SK-N-SH treated with all-trans-retinoic acid at 6 μM for 48 hours (cell line): ENCODE results near the gene SEPTIN5.

Experiments
- ATAC-seq: fragments of 200-7000 bp; cut with Tn5 transposase; 3 replicates; pipeline ENCODE4 v1.9.1; 2020; ENCODE audit warnings: mild to moderate bottlenecking, moderate library complexity
- ARNTL ChIP-seq: fragments of 450-650 bp; formaldehyde crosslinking; IDR thresholded peaks from 2 replicates; pipeline ENCODE4 v1.5.0; 2020; ENCODE audit warnings: low read depth, mild to moderate bottlenecking, moderate library complexity, borderline replicate concordance
- BACH2 ChIP-seq: fragments of 250-450 bp; sonication (Bioruptor Pico); IDR thresholded peaks from 2 replicates; pipeline ENCODE4 v1.9.0; 2021; ENCODE audit warnings: mild to moderate bottlenecking, borderline replicate concordance
- ESRRG ChIP-seq: fragments of 250-450 bp; sonication (Bioruptor Pico); IDR thresholded peaks from 2 replicates; pipeline ENCODE4 v1.6.1; 2021; ENCODE audit warnings: mild to moderate bottlenecking
- GLIS3 ChIP-seq: fragments of 250-450 bp; sonication (Bioruptor Pico); IDR thresholded peaks from 2 replicates; pipeline ENCODE4 v1.5.0; 2020; ENCODE audit warnings: mild to moderate bottlenecking, moderate library complexity
- ISL1 ChIP-seq: fragments of 250-450 bp; sonication (Bioruptor Pico); IDR thresholded peaks from 2 replicates; pipeline ENCODE4 v2.1.2; 2022; ENCODE audit warnings: mild to moderate bottlenecking, moderate library complexity
- OSR1 ChIP-seq: fragments of 250-450 bp; sonication (Bioruptor Pico); IDR thresholded peaks from 2 replicates; pipeline ENCODE4 v1.8.0; 2022; ENCODE audit warnings: moderate library complexity, mild to moderate bottlenecking, inconsistent platforms
- PPARA ChIP-seq: fragments of 250-450 bp; sonication (Bioruptor Pico); IDR thresholded peaks from 2 replicates; pipeline ENCODE4 v1.5.0; 2020; ENCODE audit warnings: mild to moderate bottlenecking, borderline replicate concordance
- RARB ChIP-seq: fragments of 250-450 bp; sonication (Bioruptor Pico); IDR thresholded peaks from 2 replicates; pipeline ENCODE4 v1.8.0; 2021; ENCODE audit warnings: mild to moderate bottlenecking, moderate library complexity
- SNAI2 ChIP-seq: fragments of 250-450 bp; sonication (Bioruptor Pico); IDR thresholded peaks from 2 replicates; pipeline ENCODE4 v1.5.0; 2020; ENCODE audit warnings: mild to moderate bottlenecking, moderate library complexity
- TCF4 ChIP-seq: fragments of 250-450 bp; sonication (Bioruptor Pico); IDR thresholded peaks from 2 replicates; pipeline ENCODE4 v1.8.0; 2021; ENCODE audit warnings: mild to moderate bottlenecking, moderate library complexity, borderline replicate concordance
- TOX ChIP-seq: fragments of 250-450 bp; sonication (Bioruptor Pico); IDR thresholded peaks from 2 replicates; pipeline ENCODE4 v1.8.0; 2021; ENCODE audit warnings: mild to moderate bottlenecking, moderate library complexity, borderline replicate concordance
- ZC3H10 ChIP-seq: fragments of 250-450 bp; sonication (Bioruptor Pico); IDR thresholded peaks from 2 replicates; pipeline ENCODE4 v1.5.1; 2021; ENCODE audit warnings: mild to moderate bottlenecking, moderate library complexity
- ZFP3 ChIP-seq: fragments of 250-450 bp; sonication (Bioruptor Pico); IDR thresholded peaks from 2 replicates; pipeline ENCODE4 v1.5.0; 2020; ENCODE audit warnings: mild to moderate bottlenecking, moderate library complexity
- ZFP30 ChIP-seq: fragments of 450-650 bp; formaldehyde crosslinking; IDR thresholded peaks from 2 replicates; pipeline ENCODE4 v1.5.0; 2022; ENCODE audit warnings: mild to moderate bottlenecking, moderate library complexity
- ZNF565 ChIP-seq: fragments of 450-650 bp; formaldehyde crosslinking; conservative IDR thresholded peaks from 2 replicates; pipeline ENCODE4 v1.5.0; 2020; ENCODE audit warnings: low read depth, mild to moderate bottlenecking, moderate library complexity
- ZNF70 ChIP-seq: fragments of 450-650 bp; formaldehyde crosslinking; IDR thresholded peaks from 2 replicates; pipeline ENCODE4 v1.5.0; 2020; ENCODE audit warnings: mild to moderate bottlenecking, moderate library complexity
- ZNF8 ChIP-seq: fragments of 450-650 bp; formaldehyde crosslinking; IDR thresholded peaks from 2 replicates; pipeline ENCODE4 v1.5.0; 2020; ENCODE audit warnings: mild to moderate bottlenecking, moderate library complexity
- TF ChIP-seq, protein P1 (sequence below): fragments of 250-450 bp; sonication (Bioruptor Pico); IDR thresholded peaks from 2 replicates; pipeline ENCODE4 v1.5.1; 2021; ENCODE audit warnings: mild to moderate bottlenecking, moderate library complexity
- TF ChIP-seq, protein P2 (sequence below): fragments of 250-450 bp; sonication (Bioruptor Pico); IDR thresholded peaks from 2 replicates; pipeline ENCODE4 v1.5.0; 2020; ENCODE audit warnings: mild to moderate bottlenecking, moderate library complexity
- TF ChIP-seq, protein P3 (sequence below): fragments of 250-450 bp; sonication (Bioruptor Pico); IDR thresholded peaks from 2 replicates; pipeline ENCODE4 v1.8.0; 2020; ENCODE audit warnings: mild to moderate bottlenecking, moderate library complexity, borderline replicate concordance
- TF ChIP-seq, protein P4 (sequence below): fragments of 250-450 bp; sonication (Bioruptor Pico); IDR thresholded peaks from 2 replicates; pipeline ENCODE4 v1.8.0; 2021; ENCODE audit warnings: low read depth, mild to moderate bottlenecking, moderate library complexity, borderline replicate concordance

SEPTIN5 gene

DNA sequence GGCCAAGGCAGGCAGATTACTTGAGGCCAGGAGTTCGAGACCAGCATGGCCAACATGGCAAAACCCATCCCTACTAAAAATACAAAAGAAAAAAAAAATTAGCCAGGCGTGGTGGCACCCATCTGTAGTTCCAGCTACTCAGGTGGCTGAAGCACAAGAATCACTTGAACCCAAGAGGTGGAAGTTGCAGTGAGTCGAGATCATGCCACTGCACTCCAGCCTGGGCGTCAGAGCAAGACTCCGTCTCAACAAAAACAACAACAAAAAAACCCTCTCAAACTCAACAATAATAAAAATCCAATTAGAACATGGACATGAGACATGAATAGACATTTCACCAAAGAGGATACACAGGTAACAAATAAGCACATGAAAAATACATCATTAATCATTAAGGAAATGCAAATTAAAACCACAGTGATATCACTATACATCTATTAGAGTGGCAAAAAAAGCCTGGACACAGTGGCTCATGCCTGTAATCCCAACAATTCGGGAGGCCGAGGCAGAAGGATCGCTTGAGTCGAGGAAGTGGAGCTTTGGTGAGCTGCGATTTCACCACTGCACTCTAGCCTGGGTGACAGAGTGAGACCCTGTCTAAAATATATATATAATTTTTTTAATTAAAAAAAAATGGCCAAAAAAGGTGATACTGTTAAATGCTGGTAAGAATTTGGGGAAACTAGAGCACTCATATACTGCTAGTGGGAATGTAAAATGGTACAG, 12.7 kb upstream of the SEPTIN5 start:
- TF ChIP-seq ZFP3 (CRISPR knock-in tag) (no peak), RARB (CRISPR knock-in tag) (no peak), ISL1 (CRISPR knock-in tag) (no peak), ZNF70 (CRISPR knock-in tag) (no peak), GLIS3 (CRISPR knock-in tag) (no peak), ZNF565 (no peak), ARNTL (no peak), TOX (CRISPR knock-in tag) (no peak), TCF4 (CRISPR knock-in tag) (no peak)
- TF ChIP-seq, protein P1, sequence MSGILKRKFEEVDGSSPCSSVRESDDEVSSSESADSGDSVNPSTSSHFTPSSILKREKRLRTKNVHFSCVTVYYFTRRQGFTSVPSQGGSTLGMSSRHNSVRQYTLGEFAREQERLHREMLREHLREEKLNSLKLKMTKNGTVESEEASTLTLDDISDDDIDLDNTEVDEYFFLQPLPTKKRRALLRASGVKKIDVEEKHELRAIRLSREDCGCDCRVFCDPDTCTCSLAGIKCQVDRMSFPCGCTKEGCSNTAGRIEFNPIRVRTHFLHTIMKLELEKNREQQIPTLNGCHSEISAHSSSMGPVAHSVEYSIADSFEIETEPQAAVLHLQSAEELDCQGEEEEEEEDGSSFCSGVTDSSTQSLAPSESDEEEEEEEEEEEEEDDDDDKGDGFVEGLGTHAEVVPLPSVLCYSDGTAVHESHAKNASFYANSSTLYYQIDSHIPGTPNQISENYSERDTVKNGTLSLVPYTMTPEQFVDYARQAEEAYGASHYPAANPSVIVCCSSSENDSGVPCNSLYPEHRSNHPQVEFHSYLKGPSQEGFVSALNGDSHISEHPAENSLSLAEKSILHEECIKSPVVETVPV (CRISPR knock-in tag) = no peak
- TF ChIP-seq, protein P2, sequence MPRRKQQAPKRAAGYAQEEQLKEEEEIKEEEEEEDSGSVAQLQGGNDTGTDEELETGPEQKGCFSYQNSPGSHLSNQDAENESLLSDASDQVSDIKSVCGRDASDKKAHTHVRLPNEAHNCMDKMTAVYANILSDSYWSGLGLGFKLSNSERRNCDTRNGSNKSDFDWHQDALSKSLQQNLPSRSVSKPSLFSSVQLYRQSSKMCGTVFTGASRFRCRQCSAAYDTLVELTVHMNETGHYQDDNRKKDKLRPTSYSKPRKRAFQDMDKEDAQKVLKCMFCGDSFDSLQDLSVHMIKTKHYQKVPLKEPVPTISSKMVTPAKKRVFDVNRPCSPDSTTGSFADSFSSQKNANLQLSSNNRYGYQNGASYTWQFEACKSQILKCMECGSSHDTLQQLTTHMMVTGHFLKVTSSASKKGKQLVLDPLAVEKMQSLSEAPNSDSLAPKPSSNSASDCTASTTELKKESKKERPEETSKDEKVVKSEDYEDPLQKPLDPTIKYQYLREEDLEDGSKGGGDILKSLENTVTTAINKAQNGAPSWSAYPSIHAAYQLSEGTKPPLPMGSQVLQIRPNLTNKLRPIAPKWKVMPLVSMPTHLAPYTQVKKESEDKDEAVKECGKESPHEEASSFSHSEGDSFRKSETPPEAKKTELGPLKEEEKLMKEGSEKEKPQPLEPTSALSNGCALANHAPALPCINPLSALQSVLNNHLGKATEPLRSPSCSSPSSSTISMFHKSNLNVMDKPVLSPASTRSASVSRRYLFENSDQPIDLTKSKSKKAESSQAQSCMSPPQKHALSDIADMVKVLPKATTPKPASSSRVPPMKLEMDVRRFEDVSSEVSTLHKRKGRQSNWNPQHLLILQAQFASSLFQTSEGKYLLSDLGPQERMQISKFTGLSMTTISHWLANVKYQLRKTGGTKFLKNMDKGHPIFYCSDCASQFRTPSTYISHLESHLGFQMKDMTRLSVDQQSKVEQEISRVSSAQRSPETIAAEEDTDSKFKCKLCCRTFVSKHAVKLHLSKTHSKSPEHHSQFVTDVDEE = no peak
- no peak for ATAC-seq

DNA sequence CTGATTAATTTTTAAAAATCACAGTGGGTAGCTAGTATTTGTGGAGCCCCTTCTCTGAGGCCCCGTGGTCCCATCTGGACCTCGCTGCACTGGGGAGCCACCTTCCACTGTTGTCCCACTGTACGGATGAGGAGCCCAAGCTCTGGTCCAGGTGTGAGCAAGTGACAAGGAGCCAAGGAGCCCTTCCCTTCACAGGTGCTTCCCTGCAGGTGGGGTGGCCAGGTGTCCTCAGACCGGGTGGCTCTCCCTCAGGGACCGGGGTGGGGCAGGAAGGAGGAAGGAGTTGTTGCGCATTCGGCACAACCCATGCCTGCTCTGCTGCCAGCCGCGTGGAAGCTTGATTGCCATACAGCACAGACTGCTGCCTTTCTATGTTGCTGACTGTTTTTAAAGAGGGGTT, 10.4 kb upstream of the SEPTIN5 start:
- TF ChIP-seq RARB (CRISPR knock-in tag) (no peak), OSR1 (CRISPR knock-in tag) (no peak), ZNF70 (CRISPR knock-in tag) (no peak), PPARA (CRISPR knock-in tag) (no peak), BACH2 (CRISPR knock-in tag) (no peak), ZNF8 (CRISPR knock-in tag) (no peak), ZNF565 (no peak), ARNTL (no peak), GLIS3 (CRISPR knock-in tag) (no peak), ZC3H10 (CRISPR knock-in tag) (no peak), ZFP3 (CRISPR knock-in tag) (no peak), TCF4 (CRISPR knock-in tag) (no peak), ESRRG (CRISPR knock-in tag) (no peak)
- TF ChIP-seq, protein P1 (CRISPR knock-in tag) = no peak
- TF ChIP-seq, protein P3, sequence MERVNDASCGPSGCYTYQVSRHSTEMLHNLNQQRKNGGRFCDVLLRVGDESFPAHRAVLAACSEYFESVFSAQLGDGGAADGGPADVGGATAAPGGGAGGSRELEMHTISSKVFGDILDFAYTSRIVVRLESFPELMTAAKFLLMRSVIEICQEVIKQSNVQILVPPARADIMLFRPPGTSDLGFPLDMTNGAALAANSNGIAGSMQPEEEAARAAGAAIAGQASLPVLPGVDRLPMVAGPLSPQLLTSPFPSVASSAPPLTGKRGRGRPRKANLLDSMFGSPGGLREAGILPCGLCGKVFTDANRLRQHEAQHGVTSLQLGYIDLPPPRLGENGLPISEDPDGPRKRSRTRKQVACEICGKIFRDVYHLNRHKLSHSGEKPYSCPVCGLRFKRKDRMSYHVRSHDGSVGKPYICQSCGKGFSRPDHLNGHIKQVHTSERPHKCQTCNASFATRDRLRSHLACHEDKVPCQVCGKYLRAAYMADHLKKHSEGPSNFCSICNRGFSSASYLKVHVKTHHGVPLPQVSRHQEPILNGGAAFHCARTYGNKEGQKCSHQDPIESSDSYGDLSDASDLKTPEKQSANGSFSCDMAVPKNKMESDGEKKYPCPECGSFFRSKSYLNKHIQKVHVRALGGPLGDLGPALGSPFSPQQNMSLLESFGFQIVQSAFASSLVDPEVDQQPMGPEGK (CRISPR knock-in tag) = no peak
- TF ChIP-seq, protein P4, sequence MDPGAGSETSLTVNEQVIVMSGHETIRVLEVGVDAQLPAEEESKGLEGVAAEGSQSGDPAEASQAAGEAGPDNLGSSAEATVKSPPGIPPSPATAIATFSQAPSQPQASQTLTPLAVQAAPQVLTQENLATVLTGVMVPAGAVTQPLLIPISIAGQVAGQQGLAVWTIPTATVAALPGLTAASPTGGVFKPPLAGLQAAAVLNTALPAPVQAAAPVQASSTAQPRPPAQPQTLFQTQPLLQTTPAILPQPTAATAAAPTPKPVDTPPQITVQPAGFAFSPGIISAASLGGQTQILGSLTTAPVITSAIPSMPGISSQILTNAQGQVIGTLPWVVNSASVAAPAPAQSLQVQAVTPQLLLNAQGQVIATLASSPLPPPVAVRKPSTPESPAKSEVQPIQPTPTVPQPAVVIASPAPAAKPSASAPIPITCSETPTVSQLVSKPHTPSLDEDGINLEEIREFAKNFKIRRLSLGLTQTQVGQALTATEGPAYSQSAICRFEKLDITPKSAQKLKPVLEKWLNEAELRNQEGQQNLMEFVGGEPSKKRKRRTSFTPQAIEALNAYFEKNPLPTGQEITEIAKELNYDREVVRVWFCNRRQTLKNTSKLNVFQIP = no peak

DNA sequence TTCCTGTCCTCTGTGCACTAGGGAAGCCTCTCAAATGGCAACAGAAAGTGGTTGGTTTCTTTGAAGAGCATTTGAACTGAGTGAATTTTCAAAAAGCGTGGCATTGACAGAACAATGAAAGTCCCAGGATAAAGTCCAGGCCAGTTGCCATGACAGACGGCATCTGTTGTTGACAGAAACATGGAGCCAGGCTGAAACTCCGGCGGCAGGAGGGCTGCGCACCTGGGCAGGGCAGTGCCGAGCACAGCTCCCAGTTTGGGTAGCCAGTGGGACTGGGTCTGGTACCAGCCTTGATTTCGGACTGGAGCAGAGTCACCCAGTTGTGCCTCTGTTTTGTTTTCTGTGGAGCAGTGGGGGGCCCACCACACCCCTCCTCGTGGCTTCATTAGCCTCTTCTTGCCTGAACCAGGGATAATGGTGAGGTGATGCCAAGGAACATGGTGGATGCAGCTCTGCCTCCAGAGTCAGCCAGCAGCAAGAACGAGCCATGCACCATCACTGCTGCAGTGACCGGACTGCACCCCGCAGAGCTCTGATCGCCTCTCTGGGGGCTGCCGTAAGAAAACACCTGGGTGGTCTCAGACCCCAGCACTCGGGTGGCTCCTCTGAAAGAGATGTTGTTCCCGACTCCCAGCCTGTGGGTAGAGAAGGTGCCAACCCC, 9.8 kb upstream of the SEPTIN5 start:
- no peak for ATAC-seq
- no peak for TF ChIP-seq OSR1 (CRISPR knock-in tag)
- TF ChIP-seq GLIS3 (CRISPR knock-in tag) = no peak
- TF ChIP-seq ZNF70 (CRISPR knock-in tag) = no peak
- no peak for TF ChIP-seq ZFP3 (CRISPR knock-in tag)
- TF ChIP-seq BACH2 (CRISPR knock-in tag) = no peak
- TF ChIP-seq ZFP30 = no peak
- no peak for TF ChIP-seq PPARA (CRISPR knock-in tag)
- TF ChIP-seq ESRRG (CRISPR knock-in tag) = no peak
- TF ChIP-seq ZNF565 = no peak
- TF ChIP-seq, protein P4 = no peak
- TF ChIP-seq ZC3H10 (CRISPR knock-in tag) = no peak
- no peak for TF ChIP-seq TCF4 (CRISPR knock-in tag)
- TF ChIP-seq SNAI2 (CRISPR knock-in tag) = no peak

More for the DNA sequence above, 10.4 kb upstream of the SEPTIN5 start:
- ATAC-seq = no peak
